Measurements from ENCODE around the gene DTD1.
"Not testable (repeated sequence)": the region's sequence is repeated elsewhere in the genome, so short reads cannot be mapped to it uniquely, and the experiment has no call there.

Gene DTD1

DNA sequence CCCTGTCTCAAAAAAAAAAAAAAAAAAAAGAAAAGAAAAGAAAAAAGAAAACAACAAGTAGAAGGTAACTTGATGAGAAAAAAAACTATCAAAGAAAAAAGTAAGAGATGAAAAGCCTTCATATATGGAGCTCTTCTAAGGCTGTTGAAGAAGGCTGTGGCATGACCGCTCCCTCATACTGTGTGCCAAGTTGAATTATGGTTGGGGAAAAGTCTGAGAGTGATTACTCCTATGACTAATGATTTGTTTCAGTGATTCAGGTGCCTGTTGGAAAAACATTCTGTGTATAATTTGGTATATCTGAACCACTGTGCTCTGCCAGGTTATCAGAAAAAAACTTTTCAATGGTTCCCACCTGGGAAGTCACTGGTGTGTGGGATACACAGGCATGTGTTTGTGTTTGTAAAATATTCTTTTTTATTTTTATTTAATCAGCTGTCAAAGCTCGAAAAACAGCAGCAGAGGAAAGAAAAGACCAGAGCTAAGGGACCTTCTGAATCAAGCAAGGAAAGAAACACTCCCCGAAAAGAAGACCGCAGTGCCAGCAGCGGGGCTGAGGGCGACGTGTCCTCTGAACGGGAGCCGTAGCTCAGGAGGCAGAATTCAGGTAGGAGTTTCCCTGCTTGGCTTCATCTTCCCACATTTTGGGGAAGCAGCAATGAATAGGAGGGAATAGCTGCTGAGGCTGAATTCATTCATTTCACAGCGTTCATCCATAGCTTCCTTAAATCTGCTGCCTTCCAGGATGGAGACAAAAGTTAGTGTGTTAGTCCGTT lies 156.0 kb downstream of the DTD1 start:
- no peak for DNase-seq

DNA sequence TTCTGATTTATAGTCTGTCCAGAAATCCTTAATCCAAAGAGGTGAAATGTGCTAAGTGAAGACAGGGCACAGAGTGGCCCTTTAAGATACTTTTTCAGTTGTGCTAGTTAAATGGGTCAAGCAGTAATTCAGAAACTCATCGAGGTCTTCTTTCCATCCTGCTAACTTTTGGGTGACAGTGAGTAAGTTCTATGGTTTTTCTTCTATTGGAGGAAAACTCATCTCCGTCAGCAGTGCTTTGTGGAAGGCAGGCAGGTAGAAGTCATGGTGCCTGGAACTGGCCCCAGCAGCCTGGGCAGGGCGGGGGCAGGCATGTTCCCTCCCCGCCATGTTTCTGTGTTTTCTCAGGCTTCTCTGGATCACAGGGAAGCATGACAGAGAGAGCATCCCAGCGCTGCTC lies 159.2 kb downstream of the DTD1 start:
- DNase-seq: no peak

DNA sequence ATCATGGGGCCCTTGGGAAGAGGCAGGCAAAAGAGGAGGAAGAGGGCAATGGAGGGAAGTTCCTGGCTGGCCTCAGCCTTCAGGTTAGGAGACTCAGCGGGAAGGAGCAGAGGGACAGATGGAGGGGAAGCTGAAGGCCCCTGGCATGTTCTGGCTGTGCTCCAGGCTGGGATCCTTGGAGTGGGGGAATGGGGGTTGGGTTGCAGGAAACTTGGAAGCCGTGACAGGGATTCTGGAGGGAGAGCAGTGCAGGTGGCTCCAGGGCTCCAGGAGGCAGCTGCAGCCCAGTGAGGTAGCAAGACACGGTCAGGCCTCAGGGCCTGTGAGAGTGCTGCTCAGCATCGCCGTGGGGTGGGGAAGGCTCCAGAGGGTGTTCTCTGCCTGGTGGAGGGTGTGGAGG lies 161.1 kb downstream of the DTD1 start:
- DNase-seq: no peak

DNA sequence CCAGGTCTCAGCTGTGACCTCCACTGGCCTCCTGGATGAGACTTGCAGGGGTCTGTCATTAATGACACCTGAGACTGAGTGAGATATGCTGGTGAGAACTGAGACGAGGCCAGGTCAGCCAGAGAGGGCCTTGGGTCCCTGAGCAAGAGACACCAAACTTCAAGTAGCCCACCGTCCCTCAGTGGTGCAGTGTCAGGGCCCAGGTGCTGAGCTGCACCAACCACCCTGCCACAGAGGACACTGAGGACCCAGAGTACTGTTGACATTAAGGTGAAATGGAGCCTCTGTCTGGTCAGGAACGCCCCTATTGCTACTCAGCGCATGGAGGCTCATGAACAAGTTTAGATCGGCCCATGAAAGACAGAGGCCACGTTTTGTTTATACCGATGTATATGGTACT lies 161.7 kb downstream of the DTD1 start:
- DNase-seq: no peak

DNA sequence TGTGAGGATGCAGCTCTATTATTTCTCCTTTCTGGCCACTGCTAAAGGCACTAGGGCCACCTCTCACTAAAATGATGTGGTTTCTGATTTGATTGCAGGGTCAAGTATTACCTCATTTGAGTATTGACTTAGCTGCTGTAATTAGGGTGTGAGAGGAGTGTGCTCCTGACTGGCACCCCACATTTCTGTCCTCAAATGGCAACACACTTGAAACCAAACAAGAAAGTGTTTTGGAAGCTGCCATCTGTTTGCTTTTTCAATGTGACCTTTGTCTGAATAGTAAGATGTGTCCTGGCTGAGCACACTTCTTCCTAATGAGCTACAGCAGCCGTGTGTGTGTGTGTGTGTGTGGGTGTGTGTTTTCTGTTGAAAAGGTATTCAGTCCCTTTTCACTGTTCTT lies 162.9 kb downstream of the DTD1 start:
- DNase-seq: no peak

DNA sequence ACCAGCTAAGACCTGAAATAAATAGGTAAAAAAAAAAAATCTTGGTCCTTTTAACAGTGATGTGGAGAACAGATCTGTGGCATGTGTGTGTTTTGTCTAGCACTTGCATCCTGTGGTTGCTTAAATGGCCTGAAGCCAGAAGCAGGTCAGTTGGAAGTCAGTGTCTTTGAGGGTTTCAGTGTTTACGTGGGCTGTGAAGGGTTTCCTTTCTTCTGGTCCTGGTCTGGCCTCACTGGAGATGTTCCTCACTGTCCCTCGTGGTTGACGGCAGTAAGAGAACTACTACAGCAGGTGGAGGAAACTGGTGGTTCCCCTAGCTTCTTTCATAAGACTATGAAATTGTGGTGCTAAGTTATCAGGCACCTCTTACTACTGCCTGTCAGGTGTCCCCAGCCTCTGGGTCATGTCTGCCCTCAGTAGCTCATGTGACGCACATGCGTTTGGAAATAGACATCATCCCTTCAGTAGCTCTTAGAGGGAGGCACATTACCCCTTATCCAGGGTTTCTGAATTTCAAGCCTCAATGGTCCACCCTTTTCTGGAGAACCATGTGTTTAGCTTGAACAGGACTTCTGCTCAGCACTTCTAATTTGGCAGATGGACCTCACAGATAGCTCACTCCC lies 166.3 kb downstream of the DTD1 start:
- DNase-seq: no peak

DNA sequence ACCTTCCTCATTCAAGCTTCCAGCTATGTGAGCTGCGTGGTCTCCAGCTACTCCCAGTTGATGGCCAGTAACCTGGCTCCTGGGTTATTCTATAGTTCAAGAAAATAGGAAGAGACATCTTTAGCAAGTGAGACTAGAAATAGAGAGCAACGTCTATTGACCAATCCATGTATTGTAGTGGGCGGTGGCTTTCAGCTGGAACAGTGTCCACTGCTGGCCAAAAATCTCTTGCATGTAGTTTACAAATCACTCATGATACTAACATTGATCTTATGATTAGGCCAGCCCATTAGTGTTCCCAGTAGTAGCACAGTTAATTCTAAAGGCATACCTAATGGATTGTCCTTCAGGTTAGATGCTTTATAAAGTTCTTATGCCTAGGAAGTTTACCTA lies 166.8 kb downstream of the DTD1 start:
- no peak for DNase-seq

DNA sequence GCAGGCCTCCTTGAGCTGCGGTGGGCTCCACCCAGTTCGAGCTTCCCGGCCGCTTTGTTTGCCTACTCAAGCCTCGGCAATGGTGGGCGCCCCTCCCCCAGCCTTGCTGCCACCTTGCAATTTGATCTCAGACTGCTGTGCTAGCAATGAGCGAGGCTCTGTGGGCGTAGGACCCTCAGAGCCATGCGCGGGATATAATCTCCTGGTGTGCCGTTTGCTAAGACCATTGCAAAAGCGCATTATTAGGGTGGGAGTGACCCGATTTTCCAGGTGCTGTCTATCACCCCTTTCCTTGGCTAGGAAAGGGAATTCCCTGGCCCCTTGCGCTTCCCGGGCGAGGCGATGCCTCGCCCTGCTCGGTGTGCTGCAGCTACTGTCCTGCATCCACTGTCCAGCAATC lies 173.0 kb downstream of the DTD1 start:
- DNase-seq: not testable (repeated sequence)

DNA sequence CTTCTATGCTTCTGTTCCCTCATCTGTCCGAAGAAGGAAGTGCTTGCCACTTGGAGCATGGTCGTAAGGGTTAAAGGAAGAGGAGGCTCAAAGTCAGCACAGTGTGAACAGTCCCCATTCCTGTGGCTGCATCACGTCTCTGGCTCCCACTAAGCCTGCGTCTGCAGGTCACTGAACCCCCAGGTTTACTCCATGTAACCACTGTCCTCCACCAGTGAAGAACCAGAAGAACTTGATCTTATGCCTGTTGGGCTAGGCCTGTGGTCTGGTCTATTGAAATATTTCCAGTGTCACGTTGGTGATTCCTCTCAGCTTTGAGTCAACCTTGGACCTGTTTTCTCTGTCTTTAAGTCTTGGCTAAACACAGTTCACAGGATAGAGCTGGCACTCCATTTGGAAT lies 179.8 kb downstream of the DTD1 start:
- DNase-seq: no peak

DNA sequence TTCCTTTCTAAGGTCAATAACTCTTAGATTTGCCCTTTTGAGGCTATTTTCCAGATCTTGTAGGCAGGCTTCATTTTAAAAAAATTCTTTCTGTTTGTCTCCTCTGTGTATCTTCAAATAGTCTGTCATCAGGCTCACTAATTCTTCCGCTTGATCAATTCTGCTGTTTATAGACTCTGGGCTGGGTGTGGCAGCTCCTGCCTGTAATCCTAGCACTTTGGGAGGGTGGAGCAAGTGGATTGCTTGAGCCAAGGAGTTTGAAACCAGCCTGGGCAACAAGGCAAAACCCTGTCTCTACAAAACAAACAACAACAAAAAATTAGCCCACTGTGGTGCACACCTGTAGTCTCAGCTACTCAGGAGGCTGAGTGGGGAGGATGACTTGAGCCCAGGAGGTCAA lies 185.7 kb downstream of the DTD1 start:
- DNase-seq: no peak

DNA sequence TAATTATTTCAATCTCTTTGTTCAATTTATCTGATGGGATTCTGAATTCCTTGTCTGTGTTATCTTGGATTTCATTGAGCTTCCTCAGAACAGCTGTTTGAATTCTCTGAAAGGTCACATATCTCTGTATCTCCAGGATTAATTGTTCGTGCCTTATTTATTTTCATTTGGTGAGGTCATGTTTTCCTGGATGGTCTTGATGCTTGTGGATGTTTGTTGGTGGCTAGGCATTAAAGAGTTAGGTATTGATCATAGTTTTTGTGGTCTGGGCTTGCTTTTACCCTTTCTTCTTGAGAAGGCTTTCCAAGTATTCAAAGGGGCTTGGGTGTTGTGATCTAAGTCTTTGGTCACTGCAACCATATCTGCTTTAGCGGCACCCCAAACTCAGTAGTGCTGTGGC lies 186.4 kb downstream of the DTD1 start:
- DNase-seq: no peak

DNA sequence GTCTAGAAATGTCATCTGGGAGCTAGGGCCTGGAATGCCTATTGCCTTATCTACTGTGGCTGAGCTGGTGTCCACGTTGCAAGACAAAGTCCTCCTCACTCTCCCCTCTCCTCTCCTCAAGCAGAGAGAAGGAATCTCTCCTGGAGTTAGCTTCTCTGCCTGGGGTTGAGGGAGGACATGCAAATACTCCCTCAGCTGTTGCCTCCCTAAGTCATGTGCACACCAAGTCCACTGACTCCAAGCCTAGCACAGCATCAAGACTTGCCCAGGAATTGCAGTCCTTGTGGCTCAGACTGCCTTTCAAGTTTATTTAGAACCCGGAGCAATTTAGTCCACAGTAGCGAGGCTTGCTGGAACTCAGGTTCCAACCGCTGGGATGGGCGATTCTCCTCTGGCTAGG lies 187.8 kb downstream of the DTD1 start:
- no peak for DNase-seq

DNA sequence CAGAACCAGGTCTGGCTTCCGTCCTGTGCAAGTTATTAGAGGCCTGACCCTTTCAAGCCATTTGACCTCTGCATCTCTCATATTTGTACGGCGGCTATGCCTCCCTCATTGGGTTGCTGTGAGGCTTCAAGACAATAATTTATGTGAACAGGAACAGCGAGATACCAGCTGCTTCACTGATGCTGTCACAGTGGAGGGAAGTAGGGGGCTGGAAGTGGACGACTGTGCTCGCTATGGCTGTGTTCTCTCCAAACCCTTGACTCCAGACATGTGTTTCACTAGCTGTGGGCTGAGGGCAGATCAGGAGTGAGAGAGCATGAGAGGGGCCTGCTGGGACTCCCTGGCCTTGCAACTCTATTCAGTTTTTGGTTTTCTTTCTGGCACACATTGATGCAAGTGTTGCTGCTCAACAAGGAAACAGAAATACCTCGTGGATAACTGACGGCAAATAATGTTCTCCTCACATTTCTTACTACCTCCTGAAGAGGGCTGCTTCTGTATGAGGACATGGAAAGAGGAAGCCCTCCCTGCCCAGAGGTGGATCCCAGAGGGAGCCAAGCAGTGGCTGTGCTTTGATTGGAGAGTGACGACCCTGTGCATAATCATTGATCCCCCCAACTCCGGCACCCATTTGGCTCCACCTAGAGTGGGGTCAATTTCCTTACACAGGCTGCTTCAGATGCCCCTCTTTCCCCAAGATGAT lies 191.0 kb downstream of the DTD1 start:
- no peak for DNase-seq

DNA sequence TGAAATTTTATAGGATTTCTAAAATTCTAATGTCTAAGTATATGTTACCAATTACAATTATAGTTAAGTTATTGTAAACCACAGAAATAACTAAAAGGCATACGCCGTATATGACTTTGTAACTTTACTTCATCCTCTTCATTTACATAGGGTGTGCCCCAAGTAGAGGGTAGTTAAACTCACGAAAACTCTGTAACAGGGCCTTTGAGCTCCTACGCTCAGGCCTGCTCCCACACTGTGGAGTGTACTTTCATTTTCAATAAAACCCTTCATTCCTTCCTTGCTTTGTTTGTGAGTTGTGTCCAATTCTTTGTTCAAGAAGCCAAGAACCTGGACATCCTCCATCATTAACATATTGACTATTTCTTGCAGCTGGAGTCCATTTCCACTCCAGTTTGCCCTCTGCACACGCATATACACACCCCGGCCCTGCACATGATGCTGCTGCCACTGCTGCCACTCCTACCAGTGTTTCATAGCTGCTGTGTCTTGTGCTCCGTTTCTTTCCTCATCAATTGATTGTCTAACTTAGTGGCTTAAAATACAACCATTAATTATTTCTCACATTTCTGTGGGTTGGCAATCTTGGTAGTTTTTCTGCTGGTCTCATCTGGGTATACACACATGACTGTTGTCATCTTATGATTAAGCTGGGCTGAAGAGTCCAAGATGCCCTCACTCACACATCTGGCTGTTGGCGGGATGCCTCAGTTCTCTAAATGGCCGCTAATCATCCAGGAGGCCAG lies 192.7 kb downstream of the DTD1 start:
- no peak for DNase-seq

DNA sequence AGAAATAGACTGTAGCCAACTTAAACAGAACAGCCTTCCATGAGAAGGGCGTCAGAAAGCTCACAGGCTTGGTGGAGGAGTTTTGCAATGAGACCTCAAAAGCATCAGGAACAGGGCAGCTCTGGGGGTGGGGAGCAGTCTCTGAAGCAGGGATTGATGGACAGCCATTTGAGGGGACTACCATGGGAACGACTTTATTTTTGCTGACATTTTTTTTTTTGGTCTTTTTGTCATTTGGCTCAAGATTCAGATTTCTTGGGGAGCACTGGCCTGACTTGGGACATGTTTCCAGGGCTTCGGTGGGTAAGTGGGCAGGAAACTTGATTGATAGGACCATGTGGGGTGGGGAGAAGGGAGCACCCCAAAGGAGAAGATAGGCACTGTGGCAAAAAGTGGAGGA lies 193.7 kb downstream of the DTD1 start:
- no peak for DNase-seq

DNA sequence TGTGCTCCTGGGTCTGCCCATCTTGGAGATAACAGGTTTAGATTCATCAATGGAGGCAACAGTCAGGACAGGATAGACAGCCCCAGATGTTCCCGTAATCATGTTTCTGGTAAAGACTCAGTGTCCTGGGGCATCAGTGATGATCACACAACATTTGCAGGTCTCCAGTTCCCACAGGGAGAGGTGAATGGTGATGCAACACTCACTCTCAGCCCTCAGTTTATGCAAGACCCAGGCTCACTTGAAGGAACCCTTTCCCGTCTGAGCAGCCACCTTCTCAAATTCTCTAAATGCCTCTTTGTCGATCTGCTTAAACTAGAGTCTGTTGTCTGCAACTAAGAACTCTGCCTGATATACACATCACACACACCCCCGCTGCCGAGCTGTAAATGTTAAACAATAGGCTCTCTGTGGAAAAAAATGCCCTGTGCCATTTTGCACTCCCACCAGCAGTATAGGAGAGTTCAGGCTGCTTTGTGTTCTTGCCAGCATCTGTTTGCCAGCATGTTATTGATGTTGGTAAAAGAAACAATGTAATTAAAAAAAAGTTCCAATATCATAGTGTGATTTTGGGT lies 195.6 kb downstream of the DTD1 start:
- DNase-seq: no peak

DNA sequence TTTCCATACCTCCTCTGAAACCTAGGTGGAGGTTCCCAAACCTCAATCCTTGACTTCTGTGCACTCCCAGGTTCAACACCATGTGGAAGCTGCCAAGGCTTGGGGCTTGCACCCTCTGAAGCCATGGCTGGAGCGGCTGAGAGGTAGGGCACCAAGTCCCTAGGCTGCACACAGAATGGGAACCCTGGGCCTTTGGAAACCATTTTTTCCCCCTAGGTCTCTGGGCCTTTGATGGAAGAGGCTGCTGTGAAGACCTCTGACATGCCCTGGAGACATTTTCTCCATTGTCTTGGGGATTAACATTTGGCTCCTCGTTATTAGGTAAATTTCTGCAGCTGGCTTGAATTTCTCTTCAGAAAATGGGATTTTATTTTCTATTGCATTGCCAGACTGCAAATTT lies 199.2 kb downstream of the DTD1 start:
- not testable (repeated sequence) for DNase-seq

DNA sequence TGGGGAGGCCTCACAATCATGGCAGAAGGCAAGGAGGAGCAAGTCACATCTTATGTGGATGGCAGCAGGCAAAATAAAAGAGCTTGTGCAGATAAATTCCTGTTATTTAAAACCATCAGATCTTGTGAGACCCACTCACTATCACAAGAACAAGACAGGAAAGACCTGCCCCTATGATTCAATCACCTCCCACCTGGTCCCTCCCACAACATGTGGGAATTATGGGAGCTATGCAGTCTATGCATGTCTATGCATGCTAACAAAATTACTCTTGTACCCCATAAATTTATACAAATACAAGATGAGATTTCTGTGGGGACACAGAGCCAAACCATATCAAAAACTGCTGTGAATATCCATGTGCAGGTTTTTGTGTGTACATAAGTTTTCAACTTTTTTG lies 200.2 kb downstream of the DTD1 start:
- no peak for DNase-seq

DNA sequence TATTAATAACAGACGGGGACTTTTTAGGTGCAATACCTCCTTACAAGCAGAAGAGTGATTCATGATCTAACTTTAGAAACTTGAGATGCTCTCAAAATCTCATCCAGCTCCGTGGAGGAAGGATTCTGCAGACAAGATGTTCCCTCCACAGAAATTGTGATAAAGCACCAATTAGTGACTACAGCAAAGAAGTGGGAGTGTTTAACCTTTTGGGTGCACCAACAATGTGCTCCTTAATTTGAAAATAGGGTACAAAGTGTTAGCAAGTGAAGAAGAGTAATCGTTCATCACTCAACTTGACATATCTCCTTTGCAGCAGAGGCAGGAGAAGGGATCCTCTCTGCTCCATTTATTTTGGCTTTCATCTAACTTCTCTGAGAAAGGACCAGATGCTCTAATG lies 202.9 kb downstream of the DTD1 start:
- DNase-seq: no peak

DNA sequence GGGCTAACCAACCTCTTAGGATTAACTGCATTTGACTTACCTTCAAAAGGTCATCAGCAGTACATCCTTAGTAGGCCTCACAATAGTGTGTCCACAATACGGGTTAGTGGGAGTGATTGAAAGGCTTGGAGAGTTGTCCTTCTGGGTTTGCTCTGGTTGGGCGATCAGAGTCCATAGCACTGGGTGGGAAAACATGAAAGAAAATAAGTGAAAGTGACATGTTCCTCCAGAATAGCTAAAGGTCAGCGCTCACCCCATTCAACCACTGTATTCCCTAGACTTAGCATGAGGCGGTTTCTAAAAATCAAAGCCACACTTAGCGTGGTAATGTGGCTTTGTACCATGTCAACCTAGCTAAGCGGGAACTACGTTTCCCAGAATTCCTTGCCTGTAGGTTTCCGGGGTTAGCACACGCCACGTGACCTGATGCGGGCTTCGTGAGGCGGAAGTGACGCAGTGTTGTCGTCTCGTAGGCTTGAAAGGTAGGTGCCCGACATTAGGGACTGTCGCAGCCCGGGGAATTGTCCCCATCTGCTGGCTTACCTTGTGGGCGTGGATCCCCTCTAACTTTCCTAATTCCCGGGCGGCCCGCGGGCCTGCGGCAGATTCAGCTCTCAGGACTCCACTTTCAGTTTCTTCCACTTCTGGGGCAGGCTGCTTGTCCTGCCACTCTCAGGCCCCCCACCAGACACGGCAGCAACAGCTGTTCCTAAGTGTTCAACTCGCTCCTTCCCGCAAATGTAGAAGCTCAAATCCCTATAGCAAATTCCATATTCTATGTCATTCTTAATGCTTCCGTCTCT lies 206.0 kb downstream of the DTD1 start:
- peak; percentile 90 for DNase-seq

DNA sequence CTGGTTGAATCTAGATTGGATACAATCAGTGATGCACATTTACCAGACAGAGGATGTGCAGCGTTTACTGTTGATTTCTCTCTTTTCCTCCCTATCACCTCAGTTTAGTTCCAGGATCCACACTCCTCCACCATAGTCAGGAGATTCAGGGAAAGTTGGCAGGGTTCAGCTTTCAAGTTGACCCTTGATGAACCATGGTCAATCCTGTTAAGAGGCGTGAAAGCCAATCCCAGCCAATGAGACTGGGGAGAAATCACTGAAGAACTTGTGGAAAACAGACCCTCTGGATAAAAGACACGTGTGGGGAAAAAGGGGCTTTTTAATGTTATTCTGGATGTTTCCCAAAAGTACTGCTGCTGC lies 206.6 kb downstream of the DTD1 start:
- no peak for DNase-seq

DNA sequence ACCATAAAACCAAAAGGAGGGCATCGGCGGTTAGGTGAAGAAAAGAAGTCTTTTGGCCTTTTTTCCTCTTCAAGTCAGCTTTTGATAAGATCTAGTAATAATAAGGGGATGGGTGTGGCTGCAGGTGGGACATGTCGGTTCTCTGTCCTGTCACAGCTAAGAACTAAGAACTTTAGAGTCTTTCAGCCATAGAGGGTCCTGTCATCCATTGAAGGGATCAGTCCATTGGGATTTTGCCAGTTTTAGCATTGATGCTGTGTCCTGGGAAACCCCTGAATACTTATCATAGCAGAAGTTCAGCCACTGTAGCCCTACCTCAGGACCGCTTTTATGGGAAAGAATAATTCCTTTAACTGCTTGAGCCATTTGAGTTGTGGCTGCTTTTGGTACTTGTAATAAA lies 207.5 kb downstream of the DTD1 start:
- DNase-seq: no peak
